NT2/D1 (cell line): ENCODE results near the gene OXLD1.
A peak's percentile ranks its signal among the peaks of the same experiment; 100 is the strongest.
"Not testable (repeated sequence)": the region's sequence is repeated elsewhere in the genome, so short reads cannot be mapped to it uniquely, and the experiment has no call there.

Experiments
- DNase-seq: peaks from one replicate; pipeline ENCODE4 v3.0.0-alpha.2; 2011; ENCODE audit warnings: low read depth, low spot score
- H3K27me3 ChIP-seq: 2 replicates; pipeline ENCODE4 v1.6.0; 2011; ENCODE audit warnings: mild to moderate bottlenecking; ENCODE audit not compliant: insufficient read length, insufficient read depth
- H3K36me3 ChIP-seq: 2 replicates; pipeline ENCODE4 v1.6.1; 2011; ENCODE audit warnings: mild to moderate bottlenecking, low read length, mixed read lengths; ENCODE audit not compliant: insufficient read depth, insufficient read length
- H3K4me1 ChIP-seq: 2 replicates; pipeline ENCODE4 v1.5.1; 2011; ENCODE audit not compliant: insufficient read depth, insufficient read length
- H3K4me3 ChIP-seq: 2 replicates; pipeline ENCODE4 v1.5.1; 2011; ENCODE audit warnings: low read depth; ENCODE audit not compliant: insufficient read length
- H3K9ac ChIP-seq: 2 replicates; pipeline ENCODE4 v1.6.0; 2011; ENCODE audit warnings: low read depth; ENCODE audit not compliant: insufficient read length
- H3K9me3 ChIP-seq: 2 replicates; pipeline ENCODE4 v1.5.1; 2011; ENCODE audit warnings: mild to moderate bottlenecking, low read length; ENCODE audit not compliant: insufficient read depth
- SUZ12 ChIP-seq: IDR thresholded peaks from 2 replicates; pipeline ENCODE4 v1.6.1; 2011; ENCODE audit not compliant: insufficient read length, insufficient read depth; ENCODE audit errors: extremely low read depth
- YY1 ChIP-seq: IDR thresholded peaks from 2 replicates; pipeline ENCODE4 v1.6.1; 2011; ENCODE audit not compliant: insufficient read length, insufficient read depth
- ZNF274 ChIP-seq: IDR thresholded peaks from 2 replicates; pipeline ENCODE4 v1.6.1; 2011; ENCODE audit warnings: mild to moderate bottlenecking, low read depth, low read length

OXLD1 gene

DNA sequence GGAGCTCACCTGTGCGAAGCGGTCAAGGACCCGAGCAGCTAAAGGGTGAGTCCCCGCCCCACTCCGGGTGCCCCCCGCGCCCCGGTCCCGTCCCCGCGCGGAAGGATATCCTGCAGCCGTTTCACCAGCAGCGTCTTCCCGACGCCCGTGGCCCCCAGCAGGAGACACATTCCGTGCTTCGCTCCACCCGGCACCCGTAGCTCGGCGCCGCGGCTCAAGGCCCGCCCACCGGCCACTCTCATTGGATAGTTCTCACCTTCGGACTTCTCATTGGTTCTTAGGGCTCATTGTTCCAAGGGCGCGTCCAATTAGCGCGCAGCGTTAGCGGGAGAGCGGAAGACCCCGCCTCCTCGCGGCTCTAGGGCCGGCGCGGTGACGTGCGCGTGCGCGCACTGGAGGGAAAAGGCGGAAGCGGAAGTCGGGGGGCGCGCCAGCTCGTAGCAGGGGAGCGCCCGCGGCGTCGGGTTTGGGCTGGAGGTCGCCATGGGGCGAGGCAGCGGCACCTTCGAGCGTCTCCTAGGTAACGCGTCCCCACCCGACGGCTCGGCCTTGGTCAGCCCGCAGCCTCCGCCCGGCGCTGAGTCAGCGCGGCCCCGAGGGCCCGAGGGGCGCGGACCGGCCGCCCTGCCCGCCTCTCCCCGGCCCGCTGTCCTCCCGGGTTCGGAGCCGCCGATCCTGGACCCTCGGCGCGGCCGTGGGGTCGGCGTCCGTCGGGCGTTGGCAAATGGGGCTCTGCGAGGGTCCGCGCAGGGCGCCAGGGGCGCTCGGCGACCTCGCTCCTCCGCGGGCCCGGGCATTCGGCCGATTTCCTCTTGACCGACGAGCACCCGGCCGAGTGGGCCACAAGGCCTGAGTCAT lies 17.4 kb upstream of the OXLD1 start, which contains the start of the genes ARL16 and HGS:
Gene ARL16 (minus strand): TSS at position 214 of the 858 bp plus-strand sequence. CDS start 44 bp downstream, at position 170.
Gene HGS (plus strand): TSS at position 428 of the 858 bp plus-strand sequence. CDS start 56 bp downstream, at position 484.
- no peak for TF ChIP-seq YY1
- no peak for TF ChIP-seq SUZ12
- TF ChIP-seq ZNF274 = no peak
- Histone ChIP-seq H3K9me3 (no peaks in the 10 kb centered on the region), H3K4me3 (peak within 1 kb of the TSS; percentile 97), H3K9ac (peak within 1 kb of the TSS; percentile 99), H3K36me3 (peaks cover 67% of the 10 kb centered on the region), H3K4me1 (peaks cover 14% of the 10 kb centered on the region), H3K27me3 (no peaks in the 10 kb centered on the region)
- DNase-seq = peak; percentile 96

DNA sequence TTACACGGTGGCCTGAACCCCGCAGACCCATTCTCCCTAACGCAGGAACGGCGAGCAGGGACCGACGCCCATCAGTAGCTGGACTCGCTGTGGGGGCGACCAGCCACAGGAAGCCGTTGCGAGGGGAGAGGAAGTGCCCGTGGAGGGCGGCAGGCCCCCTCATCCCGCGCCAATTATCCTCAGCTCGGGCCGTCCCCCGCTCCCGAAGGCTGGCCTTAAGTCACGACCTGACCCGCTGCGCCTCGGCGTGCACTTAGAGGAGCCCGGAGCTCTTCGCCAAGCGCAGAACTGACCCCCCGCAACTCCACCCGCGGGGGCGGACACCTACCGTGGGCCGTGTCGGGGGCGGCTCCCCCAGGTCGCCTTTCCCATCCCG lies 16.8 kb upstream of the OXLD1 start:
- DNase-seq = no peak
- H3K9ac ChIP-seq = peak overlapping the region; percentile 99
- no peaks in the 10 kb centered on the region for H3K27me3 ChIP-seq
- peaks cover 61% of the 10 kb centered on the region for H3K36me3 ChIP-seq
- TF ChIP-seq ZNF274 = no peak
- TF ChIP-seq SUZ12 = no peak
- TF ChIP-seq YY1 = peak; percentile 3
- H3K4me1 ChIP-seq = peaks cover 14% of the 10 kb centered on the region
- H3K9me3 ChIP-seq = no peaks in the 10 kb centered on the region
- peak overlapping the region; percentile 97 for H3K4me3 ChIP-seq

DNA sequence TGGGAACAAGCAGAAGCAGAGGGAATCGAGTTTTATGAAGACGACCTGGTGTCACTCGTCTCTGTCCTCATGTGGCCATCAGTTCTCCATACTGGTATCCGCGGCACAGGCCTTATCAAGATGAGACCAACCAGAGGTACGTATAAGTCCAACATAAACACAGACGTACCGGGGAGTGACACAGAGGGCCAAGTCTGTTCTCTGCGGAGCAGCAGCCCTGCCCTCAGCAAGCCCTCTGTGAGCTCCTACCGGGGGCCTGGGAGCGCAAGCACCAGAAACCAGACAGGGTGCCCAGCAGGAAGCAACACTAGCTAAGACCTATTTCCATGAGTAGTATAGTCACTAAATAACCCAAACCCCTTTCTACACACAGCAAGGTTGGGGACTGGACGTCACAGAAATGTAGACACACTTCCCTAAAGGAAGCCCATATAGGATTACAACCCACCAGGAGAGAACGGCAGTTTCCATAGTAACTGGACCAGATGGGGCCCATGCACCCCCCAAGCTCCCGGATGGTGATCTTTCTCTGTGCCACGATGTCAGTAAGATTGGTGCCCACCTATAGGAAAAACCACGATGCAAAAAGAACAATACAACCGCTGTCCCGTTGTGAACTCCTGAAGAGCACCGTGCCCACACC lies 16.3 kb upstream of the OXLD1 start:
- H3K36me3 ChIP-seq = peaks cover 56% of the 10 kb centered on the region
- no peak for DNase-seq
- H3K4me1 ChIP-seq = peaks cover 14% of the 10 kb centered on the region
- TF ChIP-seq SUZ12 (no peak), YY1 (no peak), ZNF274 (no peak)
- peak overlapping the region; percentile 99 for H3K9ac ChIP-seq
- H3K4me3 ChIP-seq = peak overlapping the region; percentile 97
- no peaks in the 10 kb centered on the region for H3K9me3 ChIP-seq
- H3K27me3 ChIP-seq = no peaks in the 10 kb centered on the region

DNA sequence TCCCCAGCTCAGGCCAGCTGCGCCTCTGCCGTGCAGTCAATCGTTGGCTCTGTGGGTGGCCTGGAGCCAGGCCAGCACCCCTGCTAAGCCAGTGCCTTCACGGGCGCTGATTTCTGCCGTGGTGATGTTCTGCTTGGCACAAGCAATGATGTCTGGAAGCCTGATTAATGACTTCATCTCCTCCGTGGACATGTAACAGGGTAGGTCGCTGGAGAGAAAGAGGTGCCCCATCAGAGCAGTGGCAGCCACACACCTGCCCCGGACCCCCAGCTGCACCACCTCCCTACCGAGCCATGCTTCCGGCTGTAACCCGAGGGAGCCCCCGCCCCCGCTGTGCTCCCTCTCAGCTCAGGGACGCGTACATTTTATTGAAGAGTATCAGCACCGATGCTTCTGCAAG lies 15.3 kb upstream of the OXLD1 start:
- Histone ChIP-seq H3K9me3 (no peaks in the 10 kb centered on the region), H3K27me3 (no peaks in the 10 kb centered on the region), H3K36me3 (peaks cover 49% of the 10 kb centered on the region), H3K4me1 (peaks cover 14% of the 10 kb centered on the region), H3K4me3 (no peak overlapping the region), H3K9ac (no peak overlapping the region)
- no peak for DNase-seq
- TF ChIP-seq SUZ12 = no peak
- no peak for TF ChIP-seq YY1
- TF ChIP-seq ZNF274 = no peak

DNA sequence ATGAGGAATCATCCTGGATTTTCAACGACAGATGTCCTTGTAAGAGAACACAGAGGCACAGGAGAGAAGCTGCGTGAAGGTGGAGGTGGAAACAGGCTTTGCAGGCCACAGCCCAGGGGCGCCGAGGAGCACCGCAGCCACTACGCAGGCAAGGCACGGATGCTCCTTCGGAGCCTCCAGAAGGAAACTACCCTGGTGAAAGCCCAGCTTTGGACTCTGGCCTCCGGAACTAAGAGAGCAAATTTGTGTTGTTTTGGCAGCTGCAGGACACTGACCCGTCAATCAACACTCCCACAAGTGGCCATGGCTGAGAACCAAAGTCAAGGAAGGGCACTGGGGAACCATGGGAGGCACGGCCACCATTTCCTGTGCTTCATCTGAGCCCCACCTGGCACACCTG lies 13.7 kb upstream of the OXLD1 start:
- no peak for TF ChIP-seq YY1
- no peak for TF ChIP-seq ZNF274
- TF ChIP-seq SUZ12 = no peak
- Histone ChIP-seq H3K4me3 (no peak overlapping the region), H3K27me3 (no peaks in the 10 kb centered on the region), H3K9me3 (no peaks in the 10 kb centered on the region), H3K4me1 (peaks cover 10% of the 10 kb centered on the region), H3K36me3 (peaks cover 40% of the 10 kb centered on the region), H3K9ac (no peak overlapping the region)
- DNase-seq = no peak

DNA sequence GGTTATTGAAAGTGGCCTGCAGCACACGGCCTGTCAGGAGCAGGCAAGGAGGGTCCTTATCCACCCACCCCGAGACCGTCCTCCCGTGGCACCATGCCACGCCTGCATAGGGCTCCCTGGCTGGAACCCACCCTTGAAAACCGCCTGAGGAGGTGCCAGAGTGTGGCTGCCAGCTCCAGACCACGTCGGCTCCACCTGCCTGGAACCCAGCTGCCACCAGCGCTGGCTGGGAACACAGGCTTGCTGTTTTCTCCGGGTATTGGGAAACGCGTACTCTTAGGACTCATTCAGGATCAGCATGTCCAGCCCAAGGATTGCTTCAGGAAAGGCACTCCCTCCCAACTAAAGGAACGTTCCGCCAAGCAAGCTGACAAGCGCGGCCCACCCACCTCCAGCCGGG lies 10.5 kb upstream of the OXLD1 start:
- peaks cover 3% of the 10 kb centered on the region for H3K4me1 ChIP-seq
- no peak overlapping the region for H3K4me3 ChIP-seq
- no peak overlapping the region for H3K9ac ChIP-seq

DNA sequence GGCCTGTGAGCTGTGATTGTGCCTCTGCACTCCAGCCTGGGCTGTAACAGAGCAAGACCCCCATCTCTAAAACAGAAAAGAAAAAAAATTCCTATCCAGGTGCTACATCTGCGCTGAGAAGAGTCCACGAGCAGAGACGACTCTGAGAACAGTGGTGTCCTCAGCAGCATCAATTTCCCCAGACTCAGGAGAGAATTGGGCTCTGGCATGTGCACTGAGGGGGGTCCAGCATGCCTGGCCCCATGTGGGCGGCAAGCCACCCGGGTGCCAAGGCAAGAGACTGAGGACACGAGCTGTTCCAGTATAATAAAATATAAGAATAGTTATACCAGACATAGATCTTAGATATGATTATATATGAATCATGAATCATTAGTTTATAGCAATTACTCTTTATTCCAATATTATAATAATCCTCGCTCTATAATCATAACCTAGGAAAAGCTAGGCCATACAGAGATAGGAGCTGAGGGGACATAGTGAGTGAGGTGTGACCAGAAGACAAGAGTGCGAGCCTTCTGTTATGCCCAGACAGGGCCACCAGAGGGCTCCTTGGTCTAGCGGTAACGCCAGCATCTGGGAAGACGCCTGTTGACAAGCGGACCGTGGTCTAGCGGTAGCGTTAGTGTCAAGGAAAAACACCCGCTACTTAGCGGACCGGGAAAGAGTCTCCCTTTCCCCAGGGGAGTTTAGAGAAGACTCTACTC lies 9.3 kb upstream of the OXLD1 start:
- not testable (repeated sequence) for H3K9me3 ChIP-seq, H3K4me3 ChIP-seq, H3K4me1 ChIP-seq, DNase-seq, H3K27me3 ChIP-seq, H3K9ac ChIP-seq
- peaks cover 63% of the 10 kb centered on the region for H3K36me3 ChIP-seq

More for the DNA sequence above, 10.5 kb upstream of the OXLD1 start:
- DNase-seq = no peak
- H3K27me3 ChIP-seq = no peaks in the 10 kb centered on the region
- H3K9me3 ChIP-seq = no peaks in the 10 kb centered on the region
- TF ChIP-seq ZNF274 (no peak), SUZ12 (no peak), YY1 (no peak)
- H3K36me3 ChIP-seq = peaks cover 63% of the 10 kb centered on the region
